ENCODE data around the gene NPTXR. TPM values are rescaled to one million over a fixed set of nuclear protein-coding genes. Genes with fewer than 3 reads are reported as not detected.
A peak's percentile ranks its signal among the peaks of the same experiment; 100 is the strongest.

Gene NPTXR
- total RNA-seq, 1 experiment from 2014 or later: 10.4 TPM

DNA sequence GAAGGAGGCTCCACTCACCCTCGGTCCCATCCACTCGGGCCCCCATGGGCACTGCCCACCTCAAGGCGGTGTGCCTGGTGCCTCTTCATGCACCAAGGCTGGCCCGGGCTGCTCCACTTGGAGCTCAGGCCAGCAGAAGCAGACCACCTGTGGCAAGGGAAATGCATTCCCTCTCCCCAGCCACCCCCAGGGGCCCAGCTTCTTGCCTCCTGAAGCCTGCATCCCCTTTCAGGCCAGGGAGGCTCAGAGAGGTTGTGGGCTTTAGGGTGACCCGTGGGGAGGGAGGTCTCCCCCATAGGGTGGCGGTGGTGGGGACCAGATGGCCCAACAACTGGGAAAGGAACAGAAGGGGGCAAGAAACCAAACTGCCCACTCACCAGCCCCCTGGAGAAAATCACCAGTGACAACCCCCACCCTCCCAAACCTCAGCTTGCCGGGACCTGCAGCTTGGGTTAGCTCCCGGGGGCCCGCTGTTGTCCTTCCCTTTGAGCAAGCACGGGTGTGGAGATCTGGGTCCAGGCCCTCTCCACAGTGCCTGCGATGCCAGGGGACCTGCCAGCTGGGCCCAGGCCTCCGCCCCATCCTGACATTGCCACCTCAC is 19.8 kb upstream of the NPTXR start:
- TF ChIP-seq, protein P1, sequence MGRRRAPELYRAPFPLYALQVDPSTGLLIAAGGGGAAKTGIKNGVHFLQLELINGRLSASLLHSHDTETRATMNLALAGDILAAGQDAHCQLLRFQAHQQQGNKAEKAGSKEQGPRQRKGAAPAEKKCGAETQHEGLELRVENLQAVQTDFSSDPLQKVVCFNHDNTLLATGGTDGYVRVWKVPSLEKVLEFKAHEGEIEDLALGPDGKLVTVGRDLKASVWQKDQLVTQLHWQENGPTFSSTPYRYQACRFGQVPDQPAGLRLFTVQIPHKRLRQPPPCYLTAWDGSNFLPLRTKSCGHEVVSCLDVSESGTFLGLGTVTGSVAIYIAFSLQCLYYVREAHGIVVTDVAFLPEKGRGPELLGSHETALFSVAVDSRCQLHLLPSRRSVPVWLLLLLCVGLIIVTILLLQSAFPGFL (CRISPR knock-in tag; IDR thresholded peaks at IDR 0.05; ENCODE audit: borderline replicate concordance): no peak
- DNase-seq (ENCODE audit: low spot score): no peak
- CTCF ChIA-PET: interaction anchor here (0.5 to 7.5 kb wide), 3 partner anchors 88 to 151 kb away, joined by 3 to 83 read pairs (median 4); no protein-coding TSS in a partner anchor

GRCh38 chr22:38862375-38863329 is 18.8 kb upstream of the NPTXR start:
- Mint-ChIP-seq H3K4me1 (peaks cover 36% of the 10 kb centered on the region), H3K27ac (no peak overlapping the region; the same call in 1 of the 2 replicates), H3K4me3 (no peak overlapping the region), H3K36me3 (no peaks in the 10 kb centered on the region), H3K9me3 (no peaks in the 10 kb centered on the region), H3K27me3 (ENCODE audit: low read depth) (no peaks in the 10 kb centered on the region; the same call in 1 of the 2 replicates)
- no peak for TF ChIP-seq ZNF423 (CRISPR knock-in tag; IDR thresholded peaks at IDR 0.05)
- TF ChIP-seq, protein P2, sequence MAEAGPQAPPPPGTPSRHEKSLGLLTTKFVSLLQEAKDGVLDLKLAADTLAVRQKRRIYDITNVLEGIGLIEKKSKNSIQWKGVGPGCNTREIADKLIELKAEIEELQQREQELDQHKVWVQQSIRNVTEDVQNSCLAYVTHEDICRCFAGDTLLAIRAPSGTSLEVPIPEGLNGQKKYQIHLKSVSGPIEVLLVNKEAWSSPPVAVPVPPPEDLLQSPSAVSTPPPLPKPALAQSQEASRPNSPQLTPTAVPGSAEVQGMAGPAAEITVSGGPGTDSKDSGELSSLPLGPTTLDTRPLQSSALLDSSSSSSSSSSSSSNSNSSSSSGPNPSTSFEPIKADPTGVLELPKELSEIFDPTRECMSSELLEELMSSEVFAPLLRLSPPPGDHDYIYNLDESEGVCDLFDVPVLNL (CRISPR knock-in tag; IDR thresholded peaks at IDR 0.05; ENCODE audit: borderline replicate concordance, low read depth): no peak
- TF ChIP-seq, protein P3, sequence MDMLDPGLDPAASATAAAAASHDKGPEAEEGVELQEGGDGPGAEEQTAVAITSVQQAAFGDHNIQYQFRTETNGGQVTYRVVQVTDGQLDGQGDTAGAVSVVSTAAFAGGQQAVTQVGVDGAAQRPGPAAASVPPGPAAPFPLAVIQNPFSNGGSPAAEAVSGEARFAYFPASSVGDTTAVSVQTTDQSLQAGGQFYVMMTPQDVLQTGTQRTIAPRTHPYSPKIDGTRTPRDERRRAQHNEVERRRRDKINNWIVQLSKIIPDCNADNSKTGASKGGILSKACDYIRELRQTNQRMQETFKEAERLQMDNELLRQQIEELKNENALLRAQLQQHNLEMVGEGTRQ (CRISPR knock-in tag; IDR thresholded peaks at IDR 0.05): no peak
- peak; percentile 68; the same call in 1 of the 2 replicates for TF ChIP-seq ZNF121 (CRISPR knock-in tag; IDR thresholded peaks at IDR 0.05)
- TF ChIP-seq ETV6 (CRISPR knock-in tag; IDR thresholded peaks at IDR 0.05): no peak
- TF ChIP-seq, protein P4, sequence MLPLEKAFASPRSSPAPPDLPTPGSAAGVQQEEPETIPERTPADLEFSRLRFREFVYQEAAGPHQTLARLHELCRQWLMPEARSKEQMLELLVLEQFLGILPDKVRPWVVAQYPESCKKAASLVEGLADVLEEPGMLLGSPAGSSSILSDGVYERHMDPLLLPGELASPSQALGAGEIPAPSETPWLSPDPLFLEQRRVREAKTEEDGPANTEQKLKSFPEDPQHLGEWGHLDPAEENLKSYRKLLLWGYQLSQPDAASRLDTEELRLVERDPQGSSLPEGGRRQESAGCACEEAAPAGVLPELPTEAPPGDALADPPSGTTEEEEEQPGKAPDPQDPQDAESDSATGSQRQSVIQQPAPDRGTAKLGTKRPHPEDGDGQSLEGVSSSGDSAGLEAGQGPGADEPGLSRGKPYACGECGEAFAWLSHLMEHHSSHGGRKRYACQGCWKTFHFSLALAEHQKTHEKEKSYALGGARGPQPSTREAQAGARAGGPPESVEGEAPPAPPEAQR (CRISPR knock-in tag; IDR thresholded peaks at IDR 0.05): no peak
- TF ChIP-seq GABPB1 (CRISPR knock-in tag; IDR thresholded peaks at IDR 0.05): no peak
- ChIA-PET POLR2A (no interaction called here), CTCF (interaction anchor here (0.5 to 7.5 kb wide), 8 partner anchors 7 to 449 kb away, joined by 3 to 83 read pairs (median 3); partner anchors contain the start of gene NPTXR)
- DNase-seq (ENCODE audit: low spot score) (peak; percentile 41), ATAC-seq (peak; percentile 19)

More for the DNA sequence above, 19.8 kb upstream of the NPTXR start:
- H3K4me3 Mint-ChIP-seq: no peak overlapping the region
- ATAC-seq: no peak
- peaks cover 4% of the 10 kb centered on the region; the same call in 1 of the 2 replicates for H3K36me3 Mint-ChIP-seq
- H3K27ac Mint-ChIP-seq: no peak overlapping the region
- no peaks in the 10 kb centered on the region for H3K27me3 Mint-ChIP-seq (ENCODE audit: low read depth)
- no peaks in the 10 kb centered on the region for H3K9me3 Mint-ChIP-seq
- POLR2A ChIA-PET: interaction anchor here (1.1 kb wide), 1 partner anchor 10 kb away, joined by 3 read pairs; no protein-coding TSS in a partner anchor
- H3K4me1 Mint-ChIP-seq: peaks cover 32% of the 10 kb centered on the region

DNA sequence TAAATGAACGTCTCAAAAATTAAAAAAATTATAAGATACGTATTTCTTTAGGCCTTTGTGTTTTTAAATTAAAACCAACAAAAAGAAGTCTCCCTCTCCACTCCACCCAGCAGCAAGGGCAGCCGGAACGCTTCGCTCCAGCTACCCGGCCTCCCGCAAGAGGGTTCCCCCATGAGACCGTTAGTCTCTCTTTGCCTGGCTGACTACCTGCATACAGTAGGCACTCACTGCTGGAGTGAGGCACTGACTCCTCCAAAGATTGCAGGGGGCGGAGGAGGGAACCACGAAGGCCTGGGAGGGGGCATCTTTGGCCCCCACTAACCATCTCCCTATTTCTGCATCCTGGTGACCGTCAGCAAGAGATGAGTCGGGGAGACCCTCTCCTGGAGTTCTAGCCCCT is 18.1 kb upstream of the NPTXR start:
- TF ChIP-seq ATF6 (CRISPR knock-in tag; IDR thresholded peaks at IDR 0.05) (no peak), NFE2L1 (CRISPR knock-in tag; IDR thresholded peaks at IDR 0.05) (no peak), ZNF512 (CRISPR knock-in tag; IDR thresholded peaks at IDR 0.05; ENCODE audit: borderline replicate concordance) (no peak), CREB1 (CRISPR knock-in tag; IDR thresholded peaks at IDR 0.05) (no peak), PRRX2 (CRISPR knock-in tag; IDR thresholded peaks at IDR 0.05) (peak; percentile 34; the same call in 1 of the 2 replicates), EMX1 (CRISPR knock-in tag; IDR thresholded peaks at IDR 0.05) (no peak), NFATC4 (CRISPR knock-in tag; IDR thresholded peaks at IDR 0.05) (no peak)
- Mint-ChIP-seq H3K4me3 (no peak overlapping the region), H3K27ac (no peak overlapping the region), H3K4me1 (peaks cover 36% of the 10 kb centered on the region), H3K36me3 (no peaks in the 10 kb centered on the region), H3K27me3 (ENCODE audit: low read depth) (no peaks in the 10 kb centered on the region; the same call in 1 of the 2 replicates), H3K9me3 (no peaks in the 10 kb centered on the region)
- CTCF ChIA-PET: interaction anchor here (0.5 to 7.5 kb wide), 7 partner anchors 8 to 1070 kb away, joined by 3 to 83 read pairs (median 4); partner anchors contain the start of gene NPTXR
- no peak for ATAC-seq
- POLR2A ChIA-PET: interaction anchor here (1.7 kb wide), 1 partner anchor 18 kb away, joined by 3 read pairs; the partner anchor contains the start of gene NPTXR
- DNase-seq (ENCODE audit: low spot score): no peak

Data from WTC11 (cell line).